ENCODE data around the gene SHMT2. TPM values are rescaled to one million over a fixed set of nuclear protein-coding genes. Genes with fewer than 3 reads are reported as not detected.

SHMT2 gene
- total and polyA plus RNA-seq, 2 donors (not counting 3 experiments of a cell fraction or from before 2014, with no cell fraction given), result 155 to 243 TPM

GRCh38 chr12:57233357-57234232 lies 4.1 kb downstream of the SHMT2 start:
- ChIA-PET POLR2A (no interaction called here), CTCF (interaction anchor here (1.1 to 1.9 kb wide), 2 partner anchors 9 to 20 kb away, joined by 6 to 7 read pairs; no protein-coding TSS in a partner anchor)
- FAIRE-seq (no peak), DNase-seq (ENCODE audit: low read depth, low spot score) (no peak)
- Histone ChIP-seq H3K9me1 (replicated peaks; ENCODE audit: control insufficient read depth, extremely low read depth, insufficient read depth, low read length) (no peaks in the 10 kb centered on the region), H3K4me1 (ENCODE audit: control insufficient read depth, extremely low read depth, insufficient read depth, low read length) (peaks cover 23% of the 10 kb centered on the region), H3K79me2 (ENCODE audit: control insufficient read depth, insufficient read depth, low read length) (peaks cover 23% of the 10 kb centered on the region), H3K9ac (replicated peaks; ENCODE audit: extremely low read depth, insufficient read depth, low read length) (no peak overlapping the region), H4K20me1 (replicated peaks; ENCODE audit: control insufficient read depth, extremely low read depth, insufficient read depth, low read length) (no peaks in the 10 kb centered on the region), H3K4me2 (ENCODE audit: insufficient read depth, low read length) (no peak overlapping the region), H3K27me3 (ENCODE audit: control insufficient read depth in 2 of 2, insufficient read depth in 2 of 2, low read length in 2 of 2) (peaks cover 21 to 23% of the 10 kb centered on the region in 2 experiments), H3K36me3 (ENCODE audit: control insufficient read depth in 2 of 2, extremely low read depth in 1 of 2, insufficient read depth in 2 of 2, low read length in 2 of 2) (peaks cover 3 to 27% of the 10 kb centered on the region in 2 experiments), H3K9me3 (replicated peaks; ENCODE audit: control insufficient read depth, insufficient read depth, low read length) (no peaks in the 10 kb centered on the region), H3K27ac (ENCODE audit: insufficient read depth, low read depth, low read length) (no peak overlapping the region), H2AFZ (ENCODE audit: low read depth, low read length) (no peak overlapping the region), H3K4me3 (replicated peaks in 1 of 3; ENCODE audit: insufficient read depth in 1 of 3, low read depth in 1 of 3, low read length in 3 of 3) (no peak overlapping the region)
- dilution Hi-C loops (cut with MboI; ENCODE audit: extremely low pct_ligation_motif_present, low sequenced_read_pairs) (no loop called here), intact Hi-C loops (cut with micrococcal nuclease) (no loop called here)
- no TSS peak for BruUV-seq (replicated peaks)
- TF ChIP-seq CTCF (IDR thresholded peaks at IDR 0.05; ENCODE audit: extremely low read depth in 1 of 2, insufficient read depth in 1 of 2, low read depth in 1 of 2, low read length in 2 of 2), result no peak
- TF ChIP-seq GATA2 (IDR thresholded peaks at IDR 0.05; ENCODE audit: insufficient read depth, insufficient read length, low read depth, low read length), result no peak

GRCh38 chr12:57234233-57234570 lies 4.7 kb downstream of the SHMT2 start:
- TF ChIP-seq POLR2AphosphoS5 (IDR thresholded peaks at IDR 0.05; ENCODE audit: insufficient read depth, low read depth, low read length) (no peak), FOS (IDR thresholded peaks at IDR 0.05; ENCODE audit: borderline replicate concordance, insufficient read depth, low read length) (no peak), EZH2 (IDR thresholded peaks at IDR 0.05; ENCODE audit: borderline replicate concordance, low read depth, low read length, severe bottlenecking) (no peak), CTCF (IDR thresholded peaks at IDR 0.05; ENCODE audit: extremely low read depth in 1 of 2, insufficient read depth in 1 of 2, low read depth in 1 of 2, low read length in 2 of 2) (no peak), GATA2 (IDR thresholded peaks at IDR 0.05; ENCODE audit: insufficient read depth, insufficient read length, low read depth, low read length) (no peak), MYC (IDR thresholded peaks at IDR 0.05; ENCODE audit: low read depth, low read length) (no peak), POLR2A (IDR thresholded peaks at IDR 0.05; ENCODE audit: low read depth, low read length) (no peak), JUN (IDR thresholded peaks at IDR 0.05; ENCODE audit: borderline replicate concordance, insufficient read depth, insufficient read length, low read depth) (no peak)
- TF ChIP-seq, protein P1, sequence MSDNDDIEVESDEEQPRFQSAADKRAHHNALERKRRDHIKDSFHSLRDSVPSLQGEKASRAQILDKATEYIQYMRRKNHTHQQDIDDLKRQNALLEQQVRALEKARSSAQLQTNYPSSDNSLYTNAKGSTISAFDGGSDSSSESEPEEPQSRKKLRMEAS (IDR thresholded peaks at IDR 0.05; ENCODE audit: insufficient read depth, insufficient read length), result no peak
- TSS peak; percentile 2 for BruUV-seq (replicated peaks)
- CTCF ChIA-PET, result interaction anchor here (1.1 to 1.9 kb wide), 2 partner anchors 8 to 21 kb away, joined by 6 to 7 read pairs; no protein-coding TSS in a partner anchor
- Histone ChIP-seq H3K4me3 (replicated peaks in 1 of 3; ENCODE audit: insufficient read depth in 1 of 3, low read depth in 1 of 3, low read length in 3 of 3) (no peak overlapping the region), H3K9me1 (replicated peaks; ENCODE audit: control insufficient read depth, extremely low read depth, insufficient read depth, low read length) (no peaks in the 10 kb centered on the region), H3K27ac (ENCODE audit: insufficient read depth, low read depth, low read length) (no peak overlapping the region), H4K20me1 (replicated peaks; ENCODE audit: control insufficient read depth, extremely low read depth, insufficient read depth, low read length) (no peaks in the 10 kb centered on the region), H3K4me2 (ENCODE audit: insufficient read depth, low read length) (no peak overlapping the region), H3K27me3 (ENCODE audit: control insufficient read depth in 2 of 2, insufficient read depth in 2 of 2, low read length in 2 of 2) (peaks cover 24 to 26% of the 10 kb centered on the region in 2 experiments), H3K9ac (replicated peaks; ENCODE audit: extremely low read depth, insufficient read depth, low read length) (no peak overlapping the region), H3K4me1 (ENCODE audit: control insufficient read depth, extremely low read depth, insufficient read depth, low read length) (peaks cover 22% of the 10 kb centered on the region), H2AFZ (ENCODE audit: low read depth, low read length) (no peak overlapping the region), H3K79me2 (ENCODE audit: control insufficient read depth, insufficient read depth, low read length) (peaks cover 23% of the 10 kb centered on the region), H3K36me3 (ENCODE audit: control insufficient read depth in 2 of 2, extremely low read depth in 1 of 2, insufficient read depth in 2 of 2, low read length in 2 of 2) (peaks cover 3 to 27% of the 10 kb centered on the region in 2 experiments), H3K9me3 (replicated peaks; ENCODE audit: control insufficient read depth, insufficient read depth, low read length) (no peaks in the 10 kb centered on the region)
- DNase-seq (ENCODE audit: low read depth, low spot score), result no peak
- dilution Hi-C loops (cut with MboI; ENCODE audit: extremely low pct_ligation_motif_present, low sequenced_read_pairs) (no loop called here), intact Hi-C loops (cut with micrococcal nuclease) (no loop called here)
- POLR2A ChIA-PET, result no interaction called here
- FAIRE-seq, result no peak
